Panc1 (cell line): ENCODE measurements around the gene KDM4B. TPM values are rescaled to one million over a fixed set of nuclear protein-coding genes. Genes with fewer than 3 reads are reported as not detected.

Experiments used
- ATAC-seq: fragments of 200-7000 bp; cut with Tn5 transposase; 2 replicates; pipeline ENCODE4 v1.9.1; 2020; ENCODE audit warnings: mild to moderate bottlenecking, moderate library complexity
- BruUV-seq: library from RNA; stranded (reverse); fragments of 400-500 nt; replicated peaks from 2 replicates; lab custom pipeline; 2021; lab: Mats Ljungman, UMichigan
- CTCF ChIA-PET: fragments of 300-600 bp; sonication (Branson Sonifier 250); formaldehyde crosslinking; loops from one replicate; lab custom pipeline; 2022; ENCODE audit warnings: antibody characterized with exemption; lab: Charles Lee
- POLR2A ChIA-PET: fragments of 300-600 bp; sonication (Branson Sonifier 250); formaldehyde crosslinking; loops from one replicate; lab custom pipeline; 2022; ENCODE audit warnings: antibody characterized with exemption; lab: Charles Lee
- DNase-seq: peaks from one replicate; pipeline ENCODE4 v3.0.0-alpha.2; 2010; ENCODE audit warnings: low read depth, low spot score
- H3K27ac ChIP-seq: 2 replicates; pipeline ENCODE4 v1.5.1; 2011; ENCODE audit warnings: mild to moderate bottlenecking, low read length, inconsistent platforms
- H3K27me3 ChIP-seq: fragments of 200-500 bp; sonication (Bioruptor generic); 2 replicates; pipeline ENCODE4 v1.6.0; 2014; ENCODE audit warnings: low read length, inconsistent platforms; ENCODE audit not compliant: control insufficient read depth, insufficient read depth
- H3K36me3 ChIP-seq: fragments of 200-500 bp; sonication (Bioruptor generic); 2 replicates; pipeline ENCODE4 v1.5.1; 2014; ENCODE audit warnings: inconsistent platforms, mild to moderate bottlenecking, low read length, moderate library complexity; ENCODE audit not compliant: control insufficient read depth, insufficient read depth
- H3K4me1 ChIP-seq: 2 replicates; pipeline ENCODE4 v1.5.1; 2011; ENCODE audit warnings: inconsistent platforms, mild to moderate bottlenecking, low read length, moderate library complexity; ENCODE audit not compliant: control insufficient read depth, insufficient read depth
- H3K4me3 ChIP-seq, 2 experiments: 2 replicates each; pipeline ENCODE4 v1.5.1; 2011 to 2012; ENCODE audit warnings: low read depth in 2 of 2, low read length in 2 of 2, mild to moderate bottlenecking in 2 of 2, inconsistent platforms in 1 of 2, moderate library complexity in 1 of 2
- H3K9me3 ChIP-seq: fragments of 200-500 bp; sonication (Bioruptor generic); 2 replicates; pipeline ENCODE4 v1.5.1; 2014; ENCODE audit warnings: low read depth, mild to moderate bottlenecking, inconsistent platforms, low read length, moderate library complexity; ENCODE audit not compliant: control insufficient read depth, insufficient read depth
- POLR2AphosphoS5 ChIP-seq: IDR thresholded peaks from 2 replicates; pipeline ENCODE4 v1.6.1; 2012; ENCODE audit warnings: mild to moderate bottlenecking, low read depth, low read length, moderate library complexity
- SIN3A ChIP-seq: IDR thresholded peaks from 2 replicates; pipeline ENCODE4 v1.6.1; 2012; ENCODE audit warnings: low read depth, mild to moderate bottlenecking, low read length, moderate library complexity, borderline replicate concordance; ENCODE audit not compliant: insufficient read depth
- TCF7L2 ChIP-seq: IDR thresholded peaks from 2 replicates; pipeline ENCODE4 v1.6.1; 2011; ENCODE audit warnings: mild to moderate bottlenecking, low read depth, low read length, inconsistent platforms
- in situ Hi-C: cut with HindIII; loops from 2 replicates; pipeline ENCODE4 v1.10.0; 2016; ENCODE audit warnings: low sequenced_read_pairs, low pct_unique_long_range_greater_than_20kb
- intact Hi-C: fragments of 100-400 bp; cut with micrococcal nuclease; formaldehyde crosslinking; loops from one replicate; pipeline ENCODE4 v1.10.0; 2022; ENCODE audit not compliant: unreplicated experiment
- total RNA-seq: library from RNA; stranded (reverse); gene quantifications from one replicate; pipeline ENCODE4 v1.2.1, GENCODE V29; 2021; ENCODE audit not compliant: unreplicated experiment
- TF ChIP-seq, protein P1 (sequence below): fragments of 450-650 bp; IDR thresholded peaks from 2 replicates; pipeline ENCODE4 v1.5.1; 2017; ENCODE audit warnings: mild to moderate bottlenecking
- TF ChIP-seq, protein P2 (sequence below), 2 experiments: IDR thresholded peaks; 2 replicates each; pipeline ENCODE4 v1.6.1; 2011 to 2012; ENCODE audit warnings: low read depth in 2 of 2, control low read depth in 1 of 2, low read length in 1 of 2, mild to moderate bottlenecking in 1 of 2, moderate library complexity in 1 of 2; ENCODE audit not compliant: insufficient read depth in 1 of 2

The KDM4B gene
- total RNA-seq, 1 experiment from 2014 or later = 18.4 TPM

DNA sequence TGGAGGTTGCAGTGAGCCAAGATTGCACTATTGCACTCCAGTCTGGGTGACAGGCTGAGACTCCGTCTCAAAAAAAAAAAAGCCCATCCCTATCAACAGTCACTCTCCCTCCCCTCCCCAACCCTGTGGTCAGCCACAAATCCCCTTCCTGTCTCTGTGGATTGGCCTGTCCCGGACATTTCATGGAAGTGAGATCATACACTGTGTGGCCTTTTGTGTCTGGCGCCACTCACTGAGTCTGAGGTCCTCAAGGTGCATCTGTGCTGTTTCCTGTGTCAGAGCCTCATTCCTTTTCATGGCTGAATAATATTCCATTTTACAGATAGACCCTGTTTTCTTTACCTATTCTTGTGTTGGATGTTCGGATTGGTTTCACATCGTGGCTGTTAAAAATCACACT lies 222.2 kb downstream of the KDM4B start:
- in situ Hi-C loops = no loop called here

DNA sequence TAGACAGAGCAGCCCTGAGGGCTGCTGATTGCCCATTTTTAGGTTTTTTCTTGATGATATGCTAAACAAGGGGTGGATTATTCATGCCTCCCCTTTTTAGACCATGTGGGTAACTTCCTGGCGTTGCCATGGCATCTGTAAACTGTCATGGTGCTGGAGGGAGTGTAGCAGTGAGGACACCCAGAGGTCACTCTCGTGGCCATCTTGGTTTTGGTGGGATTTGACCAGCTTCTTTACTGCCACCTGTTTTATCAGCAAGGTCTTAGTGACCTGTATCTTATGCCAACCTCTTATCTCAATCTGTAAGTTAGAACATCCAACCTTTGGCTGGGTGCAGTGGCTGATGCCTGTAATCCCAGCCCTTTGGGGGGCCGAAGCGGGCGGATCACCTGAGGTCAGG lies 223.7 kb downstream of the KDM4B start:
- Histone ChIP-seq H3K9me3 (no peaks in the 10 kb centered on the region), H3K27ac (no peak overlapping the region), H3K36me3 (no peaks in the 10 kb centered on the region), H3K27me3 (no peaks in the 10 kb centered on the region), H3K4me1 (no peaks in the 10 kb centered on the region), H3K4me3 (no peak overlapping the region)
- no peak for TF ChIP-seq SIN3A
- no peak for TF ChIP-seq POLR2AphosphoS5
- TF ChIP-seq, protein P1, sequence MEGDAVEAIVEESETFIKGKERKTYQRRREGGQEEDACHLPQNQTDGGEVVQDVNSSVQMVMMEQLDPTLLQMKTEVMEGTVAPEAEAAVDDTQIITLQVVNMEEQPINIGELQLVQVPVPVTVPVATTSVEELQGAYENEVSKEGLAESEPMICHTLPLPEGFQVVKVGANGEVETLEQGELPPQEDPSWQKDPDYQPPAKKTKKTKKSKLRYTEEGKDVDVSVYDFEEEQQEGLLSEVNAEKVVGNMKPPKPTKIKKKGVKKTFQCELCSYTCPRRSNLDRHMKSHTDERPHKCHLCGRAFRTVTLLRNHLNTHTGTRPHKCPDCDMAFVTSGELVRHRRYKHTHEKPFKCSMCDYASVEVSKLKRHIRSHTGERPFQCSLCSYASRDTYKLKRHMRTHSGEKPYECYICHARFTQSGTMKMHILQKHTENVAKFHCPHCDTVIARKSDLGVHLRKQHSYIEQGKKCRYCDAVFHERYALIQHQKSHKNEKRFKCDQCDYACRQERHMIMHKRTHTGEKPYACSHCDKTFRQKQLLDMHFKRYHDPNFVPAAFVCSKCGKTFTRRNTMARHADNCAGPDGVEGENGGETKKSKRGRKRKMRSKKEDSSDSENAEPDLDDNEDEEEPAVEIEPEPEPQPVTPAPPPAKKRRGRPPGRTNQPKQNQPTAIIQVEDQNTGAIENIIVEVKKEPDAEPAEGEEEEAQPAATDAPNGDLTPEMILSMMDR = no peak
- TF ChIP-seq TCF7L2 = no peak
- TF ChIP-seq, protein P2, sequence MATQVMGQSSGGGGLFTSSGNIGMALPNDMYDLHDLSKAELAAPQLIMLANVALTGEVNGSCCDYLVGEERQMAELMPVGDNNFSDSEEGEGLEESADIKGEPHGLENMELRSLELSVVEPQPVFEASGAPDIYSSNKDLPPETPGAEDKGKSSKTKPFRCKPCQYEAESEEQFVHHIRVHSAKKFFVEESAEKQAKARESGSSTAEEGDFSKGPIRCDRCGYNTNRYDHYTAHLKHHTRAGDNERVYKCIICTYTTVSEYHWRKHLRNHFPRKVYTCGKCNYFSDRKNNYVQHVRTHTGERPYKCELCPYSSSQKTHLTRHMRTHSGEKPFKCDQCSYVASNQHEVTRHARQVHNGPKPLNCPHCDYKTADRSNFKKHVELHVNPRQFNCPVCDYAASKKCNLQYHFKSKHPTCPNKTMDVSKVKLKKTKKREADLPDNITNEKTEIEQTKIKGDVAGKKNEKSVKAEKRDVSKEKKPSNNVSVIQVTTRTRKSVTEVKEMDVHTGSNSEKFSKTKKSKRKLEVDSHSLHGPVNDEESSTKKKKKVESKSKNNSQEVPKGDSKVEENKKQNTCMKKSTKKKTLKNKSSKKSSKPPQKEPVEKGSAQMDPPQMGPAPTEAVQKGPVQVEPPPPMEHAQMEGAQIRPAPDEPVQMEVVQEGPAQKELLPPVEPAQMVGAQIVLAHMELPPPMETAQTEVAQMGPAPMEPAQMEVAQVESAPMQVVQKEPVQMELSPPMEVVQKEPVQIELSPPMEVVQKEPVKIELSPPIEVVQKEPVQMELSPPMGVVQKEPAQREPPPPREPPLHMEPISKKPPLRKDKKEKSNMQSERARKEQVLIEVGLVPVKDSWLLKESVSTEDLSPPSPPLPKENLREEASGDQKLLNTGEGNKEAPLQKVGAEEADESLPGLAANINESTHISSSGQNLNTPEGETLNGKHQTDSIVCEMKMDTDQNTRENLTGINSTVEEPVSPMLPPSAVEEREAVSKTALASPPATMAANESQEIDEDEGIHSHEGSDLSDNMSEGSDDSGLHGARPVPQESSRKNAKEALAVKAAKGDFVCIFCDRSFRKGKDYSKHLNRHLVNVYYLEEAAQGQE (IDR thresholded peaks at IDR 0.05; ENCODE audit: insufficient read depth in 1 of 2, low read depth in 2 of 2, low read length in 1 of 2) = no peak
- ChIA-PET POLR2A (no interaction called here), CTCF (no interaction called here)
- in situ Hi-C loops = no loop called here
- ATAC-seq = no peak
- no peak for DNase-seq
- BruUV-seq = no TSS peak
- intact Hi-C loops = no loop called here

More for the DNA sequence above, 222.2 kb downstream of the KDM4B start:
- intact Hi-C loops = no loop called here
- TF ChIP-seq, protein P2 (IDR thresholded peaks at IDR 0.05; ENCODE audit: insufficient read depth in 1 of 2, low read depth in 2 of 2, low read length in 1 of 2) = no peak
- TF ChIP-seq TCF7L2 = no peak
- no peak for TF ChIP-seq SIN3A
- no peak for DNase-seq
- H3K36me3 ChIP-seq = no peaks in the 10 kb centered on the region
- no peaks in the 10 kb centered on the region for H3K4me1 ChIP-seq
- H3K27me3 ChIP-seq = no peaks in the 10 kb centered on the region
- POLR2A ChIA-PET = no interaction called here
- no peaks in the 10 kb centered on the region for H3K9me3 ChIP-seq
- CTCF ChIA-PET = no interaction called here
- BruUV-seq = no TSS peak
- no peak for ATAC-seq
- no peak overlapping the region for H3K27ac ChIP-seq
- no peak overlapping the region for H3K4me3 ChIP-seq
